Mucosa of rectum (tissue), 2 donors: ENCODE results near the gene CTNND1.

Experiments used
- H3K27ac ChIP-seq, 2 donors: one replicate each; pipeline ENCODE4 v1.7.0; 2013; ENCODE audit warnings: inconsistent platforms in 2 of 2, low read depth in 2 of 2, low read length in 2 of 2
- H3K27me3 ChIP-seq, 2 donors: one replicate each; pipeline ENCODE4 v1.7.0; 2013; ENCODE audit warnings: low read length in 2 of 2; ENCODE audit not compliant: control insufficient read depth in 2 of 2, insufficient read depth in 2 of 2
- H3K36me3 ChIP-seq, 2 donors: one replicate each; pipeline ENCODE4 v1.7.0; 2013; ENCODE audit warnings: low read length in 2 of 2; ENCODE audit not compliant: control insufficient read depth in 2 of 2, insufficient read depth in 2 of 2
- H3K4me1 ChIP-seq, 2 donors: one replicate each; pipeline ENCODE4 v1.7.0; 2013; ENCODE audit warnings: low read length in 2 of 2, mild to moderate bottlenecking in 1 of 2; ENCODE audit not compliant: control insufficient read depth in 2 of 2, insufficient read depth in 2 of 2
- H3K4me3 ChIP-seq, 2 donors: one replicate each; pipeline ENCODE4 v1.7.0; 2013; ENCODE audit warnings: low read length in 2 of 2
- H3K9ac ChIP-seq, 2 donors: one replicate each; pipeline ENCODE4 v1.7.0; 2013; ENCODE audit warnings: low read length in 2 of 2, low read depth in 1 of 2, mild to moderate bottlenecking in 1 of 2
- H3K9me3 ChIP-seq, 2 donors: one replicate each; pipeline ENCODE4 v1.7.0; 2013; ENCODE audit warnings: low read length in 2 of 2; ENCODE audit not compliant: control insufficient read depth in 2 of 2
- donor health status: healthy.
- donor health status: Normal muscosa, but diverticular disease.

The CTNND1 gene

DNA sequence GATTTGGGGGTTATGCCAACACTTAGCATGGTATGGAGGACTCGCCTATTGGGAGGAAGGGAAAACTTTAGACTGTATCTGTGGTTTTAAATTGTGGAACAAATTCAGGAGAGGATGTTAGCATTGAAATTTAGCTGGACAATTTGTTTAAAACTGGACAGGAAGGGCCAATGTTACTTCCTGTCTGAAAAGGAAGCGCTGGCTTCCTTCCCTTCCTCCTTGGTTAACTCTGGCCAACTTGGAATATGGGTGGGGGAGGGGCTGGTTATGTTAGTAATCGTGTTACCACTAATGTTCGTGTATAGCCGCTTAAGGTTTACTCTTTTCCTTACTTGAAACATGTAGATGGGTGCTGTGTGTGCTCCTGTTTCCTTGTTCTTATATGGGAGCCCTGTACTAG lies 13.9 kb downstream of the CTNND1 start:
- Histone ChIP-seq H3K4me1 (peaks cover 49 to 79% of the 10 kb centered on the region in 2 donors), H3K9ac (peak overlapping the region in 1 of 2 donors; percentile 45), H3K36me3 (no peaks in the 10 kb centered on the region), H3K27me3 (no peaks in the 10 kb centered on the region), H3K27ac (peak overlapping the region; percentile 94 to 95), H3K9me3 (no peaks in the 10 kb centered on the region), H3K4me3 (peak overlapping the region; percentile 12 to 37)

DNA sequence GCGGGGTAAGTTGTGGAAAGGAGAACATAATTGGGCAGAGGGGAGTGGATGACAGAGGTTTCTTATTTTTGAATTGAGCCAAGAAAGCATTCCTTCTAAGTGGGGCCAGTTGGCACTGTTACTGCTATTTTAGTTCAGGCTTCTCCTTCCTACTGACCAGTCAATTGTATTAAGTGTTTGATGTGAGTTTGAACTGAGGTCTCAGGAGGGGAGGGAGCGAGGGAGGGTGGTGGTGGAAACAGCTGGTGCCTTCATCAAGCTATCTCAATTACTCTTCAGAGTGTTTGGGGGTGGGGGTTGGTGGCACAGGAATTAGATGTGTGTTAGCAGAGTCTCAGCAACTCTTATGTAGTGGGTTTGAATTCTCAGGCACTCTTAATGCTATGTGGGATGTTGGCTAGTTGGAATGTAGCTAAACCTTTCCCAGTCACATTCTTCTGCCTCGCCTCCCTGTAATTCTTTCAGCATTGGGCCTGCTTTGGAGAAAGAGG lies 14.5 kb downstream of the CTNND1 start:
- Histone ChIP-seq H3K9me3 (no peaks in the 10 kb centered on the region), H3K27me3 (no peaks in the 10 kb centered on the region), H3K36me3 (no peaks in the 10 kb centered on the region), H3K4me1 (peaks cover 53 to 82% of the 10 kb centered on the region in 2 donors), H3K27ac (peak overlapping the region; percentile 94 to 95), H3K9ac (peak overlapping the region in 1 of 2 donors; percentile 45), H3K4me3 (peak overlapping the region; percentile 12 to 37)

DNA sequence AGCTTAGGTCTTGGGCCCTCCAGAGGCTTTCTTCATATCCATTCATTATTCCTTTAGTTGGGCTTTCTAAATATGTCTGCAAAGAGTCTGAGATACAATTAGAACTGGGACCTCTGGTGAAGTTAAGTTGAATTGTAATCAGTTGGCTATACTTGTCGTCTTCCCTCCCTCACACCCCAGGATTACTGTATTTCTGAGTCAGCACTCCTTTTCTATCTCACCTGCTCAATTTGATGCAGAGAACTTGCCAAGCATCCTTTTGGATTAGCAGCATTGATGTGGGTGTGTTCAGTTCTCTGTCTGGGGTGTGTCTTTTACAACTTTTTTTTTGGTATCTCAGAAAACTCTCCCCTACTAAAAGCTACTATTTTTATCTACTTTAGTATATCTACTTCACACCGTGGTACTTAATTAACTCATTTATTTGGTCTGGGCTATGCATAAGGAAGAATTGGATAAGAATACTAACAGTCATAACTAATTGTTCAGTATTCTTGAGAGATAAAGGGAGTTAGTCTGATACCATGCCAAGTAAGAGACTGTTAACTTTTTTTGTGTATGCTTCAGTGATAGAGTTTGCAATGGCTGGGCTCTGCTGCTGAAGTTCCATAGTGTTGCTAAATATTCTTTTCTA lies 15.1 kb downstream of the CTNND1 start:
- no peaks in the 10 kb centered on the region for H3K36me3 ChIP-seq
- H3K9ac ChIP-seq, result peak overlapping the region in 1 of 2 donors; percentile 76
- peak overlapping the region in 1 of 2 donors; percentile 45 for H3K4me3 ChIP-seq

DNA sequence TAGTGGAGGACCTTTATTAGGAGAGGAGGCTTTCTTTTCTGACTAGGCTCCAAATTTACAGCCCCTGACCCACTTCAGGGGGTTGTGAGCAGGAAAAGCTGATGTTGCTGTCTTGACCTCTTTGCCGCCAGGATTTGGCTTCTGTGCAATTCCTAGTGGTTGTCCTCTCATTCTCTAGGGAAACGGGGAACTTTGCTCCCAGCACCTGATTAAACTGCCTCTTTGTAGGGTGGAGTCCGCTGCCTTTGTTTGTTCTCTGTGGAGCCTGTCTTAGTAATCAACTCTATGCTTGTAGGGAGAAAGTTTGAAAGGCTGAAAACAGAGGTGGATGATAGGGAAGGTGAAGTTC lies 16.3 kb downstream of the CTNND1 start:
- H3K9me3 ChIP-seq, result no peaks in the 10 kb centered on the region
- H3K4me3 ChIP-seq, result peak overlapping the region; percentile 50 to 60
- H3K27me3 ChIP-seq, result no peaks in the 10 kb centered on the region
- peaks cover 71 to 88% of the 10 kb centered on the region in 2 donors for H3K4me1 ChIP-seq
- peak overlapping the region; percentile 74 to 76 for H3K9ac ChIP-seq
- H3K27ac ChIP-seq, result peak overlapping the region; percentile 94 to 95
- H3K36me3 ChIP-seq, result no peaks in the 10 kb centered on the region

More for the DNA sequence above, 15.1 kb downstream of the CTNND1 start:
- H3K4me1 ChIP-seq, result peaks cover 58 to 85% of the 10 kb centered on the region in 2 donors
- H3K27ac ChIP-seq, result peak overlapping the region; percentile 94 to 95
- H3K27me3 ChIP-seq, result no peaks in the 10 kb centered on the region
- no peaks in the 10 kb centered on the region for H3K9me3 ChIP-seq

- Histone ChIP-seq H3K9me3 (no peaks in the 10 kb centered on the region), H3K4me3 (peak overlapping the region; percentile 50 to 60), H3K9ac (peak overlapping the region; percentile 74 to 76), H3K27ac (peak overlapping the region; percentile 94 to 95), H3K4me1 (peaks cover 73 to 89% of the 10 kb centered on the region in 2 donors), H3K27me3 (no peaks in the 10 kb centered on the region), H3K36me3 (no peaks in the 10 kb centered on the region)
These were observed 16.9 kb downstream of the CTNND1 start for GRCh38 chr11:57778318-57779037.

GRCh38 chr11:57779276-57779675 lies 17.7 kb downstream of the CTNND1 start:
- H3K27ac ChIP-seq, result peak overlapping the region; percentile 94 to 95
- no peaks in the 10 kb centered on the region for H3K27me3 ChIP-seq
- H3K9ac ChIP-seq, result peak overlapping the region; percentile 74 to 76
- no peaks in the 10 kb centered on the region for H3K9me3 ChIP-seq
- H3K4me3 ChIP-seq, result peak overlapping the region; percentile 50 to 60
- H3K36me3 ChIP-seq, result no peaks in the 10 kb centered on the region
- H3K4me1 ChIP-seq, result peaks cover 69 to 91% of the 10 kb centered on the region in 2 donors

DNA sequence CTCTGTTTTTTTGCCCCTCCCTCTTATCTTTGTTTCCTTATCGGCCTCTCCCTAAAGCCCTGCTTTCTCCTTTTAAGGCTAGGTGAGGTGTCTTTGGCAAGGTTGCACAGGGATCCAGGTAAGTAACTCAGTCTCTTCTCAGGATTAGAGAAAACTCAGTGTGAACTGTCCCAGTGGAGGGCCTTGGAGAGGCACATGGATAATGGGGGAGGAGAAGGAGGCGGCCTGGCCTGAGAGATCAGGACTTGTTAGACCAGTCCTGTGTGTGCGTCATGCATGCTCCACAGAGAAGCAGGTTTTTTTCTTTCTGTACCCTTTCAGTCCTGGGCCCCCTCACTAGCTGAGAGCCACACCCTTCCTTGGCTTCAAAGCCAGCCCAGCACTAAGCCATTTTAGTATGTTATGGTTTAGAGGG lies 19.9 kb downstream of the CTNND1 start:
- H3K4me1 ChIP-seq, result peaks cover 66 to 92% of the 10 kb centered on the region in 2 donors
- no peaks in the 10 kb centered on the region for H3K9me3 ChIP-seq
- H3K4me3 ChIP-seq, result peak overlapping the region in 1 of 2 donors; percentile 7
- peak overlapping the region; percentile 9 to 63 for H3K9ac ChIP-seq
- no peaks in the 10 kb centered on the region for H3K27me3 ChIP-seq
- H3K36me3 ChIP-seq, result no peaks in the 10 kb centered on the region
- H3K27ac ChIP-seq, result peak overlapping the region; percentile 94 to 95

- no peak overlapping the region for H3K9ac ChIP-seq
- no peaks in the 10 kb centered on the region for H3K9me3 ChIP-seq
- H3K4me1 ChIP-seq, result peaks cover 65 to 91% of the 10 kb centered on the region in 2 donors
- H3K4me3 ChIP-seq, result no peak overlapping the region
- no peaks in the 10 kb centered on the region for H3K27me3 ChIP-seq
- H3K27ac ChIP-seq, result peak overlapping the region; percentile 1 to 43
- H3K36me3 ChIP-seq, result no peaks in the 10 kb centered on the region
These were observed 23.5 kb downstream of the CTNND1 start for GRCh38 chr11:57785072-57785471.

DNA sequence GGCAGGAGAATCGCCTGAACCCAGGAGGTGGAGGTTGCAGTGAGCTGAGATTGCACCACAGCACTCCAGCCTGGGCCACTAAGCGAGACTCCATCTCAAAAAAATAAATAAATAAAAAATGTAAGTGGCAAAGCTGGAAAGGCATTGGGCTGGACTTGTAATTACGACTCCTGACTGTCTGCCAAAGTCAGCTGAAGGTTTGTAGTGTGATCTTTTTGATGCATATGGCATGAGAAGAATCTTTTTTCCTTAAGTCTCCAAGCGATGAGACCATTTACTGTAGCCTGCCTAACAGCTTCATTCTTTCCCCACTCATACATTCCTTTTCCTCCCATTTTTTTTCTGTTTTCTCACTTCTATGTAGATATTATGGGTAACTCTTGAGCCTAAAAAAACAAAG lies 24.8 kb downstream of the CTNND1 start:
- Histone ChIP-seq H3K4me3 (no peak overlapping the region), H3K27me3 (no peaks in the 10 kb centered on the region), H3K9ac (peak overlapping the region in 1 of 2 donors; percentile 21), H3K27ac (peak overlapping the region; percentile 54 to 73), H3K4me1 (peaks cover 63 to 82% of the 10 kb centered on the region in 2 donors), H3K9me3 (no peaks in the 10 kb centered on the region), H3K36me3 (peaks cover 0 to 1% of the 10 kb centered on the region in 2 donors)

GRCh38 chr11:57787006-57787604 lies 25.5 kb downstream of the CTNND1 start:
- Histone ChIP-seq H3K27ac (peak overlapping the region; percentile 54 to 73), H3K36me3 (peaks cover 1 to 6% of the 10 kb centered on the region in 2 donors), H3K27me3 (no peaks in the 10 kb centered on the region), H3K4me3 (no peak overlapping the region), H3K9ac (peak overlapping the region in 1 of 2 donors; percentile 21), H3K4me1 (peaks cover 63 to 81% of the 10 kb centered on the region in 2 donors), H3K9me3 (no peaks in the 10 kb centered on the region)
